H1 (cell line): ENCODE measurements around the gene LAPTM4A. TPM values are rescaled to one million over a fixed set of nuclear protein-coding genes. Genes with fewer than 3 reads are reported as not detected.

Experiments used
- CBX5 ChIP-seq: fragments of 300-800, 300-1000 bp; sonication (generic); IDR thresholded peaks from 2 replicates; pipeline ENCODE4 v1.7.1; 2016; ENCODE audit warnings: antibody characterized with exemption, low read length, low read depth
- CBX8 ChIP-seq: fragments of 300-800, 300-1000 bp; sonication (generic); IDR thresholded peaks from 2 replicates; pipeline ENCODE4 v1.7.1; 2016; ENCODE audit warnings: low read depth, low read length, borderline replicate concordance
- NRF1 ChIP-seq: IDR thresholded peaks from 2 replicates; pipeline ENCODE4 v1.6.1; 2011; ENCODE audit warnings: mild to moderate bottlenecking, low read depth, low read length, improper control_type of control experiment
- POLR2A ChIP-seq, 2 experiments: IDR thresholded peaks; 1 replicate in 1 of 2; 2 replicates in 1 of 2; pipeline ENCODE4 v1.6.1; 2011; ENCODE audit warnings: low read depth in 2 of 2, low read length in 2 of 2, mild to moderate bottlenecking in 2 of 2; ENCODE audit errors: control extremely low read depth in 1 of 2
- YY1 ChIP-seq: IDR thresholded peaks from 2 replicates; pipeline ENCODE4 v1.6.1; 2011; ENCODE audit warnings: low read depth, mild to moderate bottlenecking, low read length
- polyA plus RNA-seq, 7 experiments: library from polyadenylated mRNA; depleted of rRNA in 3 of 7; stranded (reverse) in 5 of 7; unstranded in 2 of 7; fragments of >200 nt in 5 of 7; fragments of 200-250 nt in 2 of 7; gene quantifications; 1 replicate in 5 of 7; 2 replicates in 1 of 7; 4 replicates in 1 of 7; pipeline versions ENCODE4 v1.2.1 to v1.2.3, GENCODE V29; 2011 to 2013; ENCODE audit warnings: missing spikeins in 2 of 7, mixed read lengths in 2 of 7
- total RNA-seq: library from RNA; stranded (reverse); fragmentation: NEBNext Ultra II Directional; extraction: Animal tissue kit (Norgen Biotek cat#: 25700); gene quantifications from 2 replicates; pipeline ENCODE4 v1.2.1, GENCODE V29; 2021
- TF ChIP-seq, protein P1 (sequence below): IDR thresholded peaks from 2 replicates; pipeline ENCODE4 v1.6.1; 2011; ENCODE audit warnings: low read depth, mild to moderate bottlenecking, low read length; ENCODE audit not compliant: insufficient read depth

LAPTM4A gene
- total and polyA plus RNA-seq, 2 of the 8 experiments (the other 6 are each of a cell fraction or from before 2014, with no cell fraction given) = 193 to 419 TPM

DNA sequence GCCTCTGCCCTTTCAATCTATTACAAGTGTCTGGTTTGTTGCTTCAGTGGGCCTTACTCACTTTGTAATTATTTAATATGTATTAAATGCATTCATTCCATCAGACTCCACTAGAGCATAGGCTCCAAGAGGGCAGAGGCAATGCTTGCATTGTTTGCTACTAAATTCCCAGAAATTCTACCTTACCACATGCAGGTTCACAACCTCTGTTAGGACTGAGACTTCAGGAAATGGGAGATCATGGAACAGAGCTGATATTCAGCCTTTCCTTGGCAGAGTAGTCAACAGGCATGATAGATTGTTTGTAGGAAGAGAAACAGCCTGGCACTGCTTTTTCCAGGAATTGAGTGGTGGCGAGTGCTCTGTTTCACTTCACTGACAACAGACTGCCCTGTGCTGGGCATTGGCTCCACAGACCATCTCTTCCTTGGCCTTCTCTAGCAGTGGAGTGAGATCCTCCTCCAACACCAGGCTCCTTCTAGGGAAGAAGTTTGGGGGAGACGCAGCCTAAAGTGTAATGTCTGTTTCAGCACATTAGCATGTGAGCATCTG lies 32.8 kb downstream of the LAPTM4A start (continued):
- TF ChIP-seq CBX8 (no peak), POLR2A (IDR thresholded peaks at IDR 0.05; ENCODE audit: control extremely low read depth in 1 of 2, low read depth in 2 of 2, low read length in 2 of 2) (no peak), CBX5 (no peak), YY1 (no peak), NRF1 (no peak)
- TF ChIP-seq, protein P1, sequence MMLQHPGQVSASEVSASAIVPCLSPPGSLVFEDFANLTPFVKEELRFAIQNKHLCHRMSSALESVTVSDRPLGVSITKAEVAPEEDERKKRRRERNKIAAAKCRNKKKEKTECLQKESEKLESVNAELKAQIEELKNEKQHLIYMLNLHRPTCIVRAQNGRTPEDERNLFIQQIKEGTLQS = no peak
